ENCODE results near the gene GBF1. TPM values are rescaled to one million over a fixed set of nuclear protein-coding genes. Genes with fewer than 3 reads are reported as not detected.
"Not testable (repeated sequence)": the region's sequence is repeated elsewhere in the genome, so short reads cannot be mapped to it uniquely, and the experiment has no call there.

Gene GBF1
- total and polyA plus RNA-seq, 10 donors = 5.8 to 42.1 (median 38.6) TPM

DNA sequence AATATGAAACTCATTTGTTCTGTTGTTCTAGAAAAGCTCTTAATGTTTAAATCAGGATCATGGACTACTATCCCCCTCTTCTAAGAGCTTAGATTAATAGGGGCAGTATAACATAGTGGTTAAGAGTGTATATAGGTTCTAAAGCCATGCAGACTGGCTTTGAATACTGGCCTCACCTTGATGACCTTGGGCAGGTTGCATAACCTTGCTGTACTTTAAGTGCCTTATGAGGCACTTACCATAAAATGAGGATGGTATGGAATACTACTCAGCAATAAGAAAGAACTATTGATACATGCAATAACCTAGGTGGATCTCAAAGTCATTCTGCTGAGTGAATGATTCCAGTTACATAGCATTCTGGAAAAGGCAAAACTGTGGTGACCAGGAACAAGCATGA, 53.6 kb downstream of the GBF1 start:
- H3K36me3 ChIP-seq = peaks cover 0 to 10% (median 0%) of the 10 kb centered on the region in 6 donors
- no peak for DNase-seq
- TF ChIP-seq, protein P1, sequence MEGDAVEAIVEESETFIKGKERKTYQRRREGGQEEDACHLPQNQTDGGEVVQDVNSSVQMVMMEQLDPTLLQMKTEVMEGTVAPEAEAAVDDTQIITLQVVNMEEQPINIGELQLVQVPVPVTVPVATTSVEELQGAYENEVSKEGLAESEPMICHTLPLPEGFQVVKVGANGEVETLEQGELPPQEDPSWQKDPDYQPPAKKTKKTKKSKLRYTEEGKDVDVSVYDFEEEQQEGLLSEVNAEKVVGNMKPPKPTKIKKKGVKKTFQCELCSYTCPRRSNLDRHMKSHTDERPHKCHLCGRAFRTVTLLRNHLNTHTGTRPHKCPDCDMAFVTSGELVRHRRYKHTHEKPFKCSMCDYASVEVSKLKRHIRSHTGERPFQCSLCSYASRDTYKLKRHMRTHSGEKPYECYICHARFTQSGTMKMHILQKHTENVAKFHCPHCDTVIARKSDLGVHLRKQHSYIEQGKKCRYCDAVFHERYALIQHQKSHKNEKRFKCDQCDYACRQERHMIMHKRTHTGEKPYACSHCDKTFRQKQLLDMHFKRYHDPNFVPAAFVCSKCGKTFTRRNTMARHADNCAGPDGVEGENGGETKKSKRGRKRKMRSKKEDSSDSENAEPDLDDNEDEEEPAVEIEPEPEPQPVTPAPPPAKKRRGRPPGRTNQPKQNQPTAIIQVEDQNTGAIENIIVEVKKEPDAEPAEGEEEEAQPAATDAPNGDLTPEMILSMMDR (IDR thresholded peaks at IDR 0.05 in 8 of 11, conservative IDR thresholded peaks at IDR 0.05 in 3 of 11) = no peak
- TF ChIP-seq POLR2A (IDR thresholded peaks at IDR 0.05) (no peak), POLR2AphosphoS5 (IDR thresholded peaks at IDR 0.05) (no peak)
- H3K27ac ChIP-seq = no peak overlapping the region
- intact Hi-C loops (cut with DNase I; ENCODE audit: low total_unique reads) = no loop called here
- H3K9me3 ChIP-seq = no peaks in the 10 kb centered on the region
- H3K4me1 ChIP-seq = peaks cover 3 to 18% (median 9%) of the 10 kb centered on the region in 6 donors
- H3K27me3 ChIP-seq (replicated peaks in 1 of 7) = no peaks in the 10 kb centered on the region
- no peak overlapping the region for H3K4me3 ChIP-seq

DNA sequence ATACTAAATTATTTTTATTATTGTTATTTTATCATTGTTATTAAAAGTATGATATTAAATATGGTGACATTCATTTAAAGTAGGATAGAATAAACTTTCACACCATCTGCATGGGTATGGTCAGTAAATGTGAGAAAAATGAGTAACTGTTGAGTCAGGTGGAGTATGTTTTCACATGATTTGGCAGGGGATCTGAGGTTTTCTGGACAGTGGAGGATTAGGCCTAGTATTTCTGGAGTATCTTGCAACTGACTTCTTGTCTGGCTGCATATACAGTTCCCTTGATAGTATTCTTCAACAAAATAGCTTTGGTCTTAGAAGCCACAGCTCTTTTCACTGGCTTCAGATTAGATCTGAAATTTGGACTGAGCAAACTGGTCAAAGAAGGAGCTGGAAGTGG, 54.5 kb downstream of the GBF1 start:
- Histone ChIP-seq H3K4me1 (peaks cover 3 to 18% (median 9%) of the 10 kb centered on the region in 6 donors), H3K9me3 (no peaks in the 10 kb centered on the region), H3K27ac (peak overlapping the region in 6 of 8 donors; percentile 32 to 55 (median 48)), H3K27me3 (replicated peaks in 1 of 7) (no peaks in the 10 kb centered on the region), H3K36me3 (peaks cover 0 to 3% (median 0%) of the 10 kb centered on the region in 6 donors), H3K4me3 (no peak overlapping the region)
- intact Hi-C loops (cut with DNase I; ENCODE audit: low total_unique reads) = no loop called here
- no peak for TF ChIP-seq POLR2AphosphoS5 (IDR thresholded peaks at IDR 0.05)
- TF ChIP-seq, protein P1 (IDR thresholded peaks at IDR 0.05 in 8 of 11, conservative IDR thresholded peaks at IDR 0.05 in 3 of 11) = no peak
- TF ChIP-seq POLR2A (IDR thresholded peaks at IDR 0.05) = no peak
- no peak for DNase-seq

DNA sequence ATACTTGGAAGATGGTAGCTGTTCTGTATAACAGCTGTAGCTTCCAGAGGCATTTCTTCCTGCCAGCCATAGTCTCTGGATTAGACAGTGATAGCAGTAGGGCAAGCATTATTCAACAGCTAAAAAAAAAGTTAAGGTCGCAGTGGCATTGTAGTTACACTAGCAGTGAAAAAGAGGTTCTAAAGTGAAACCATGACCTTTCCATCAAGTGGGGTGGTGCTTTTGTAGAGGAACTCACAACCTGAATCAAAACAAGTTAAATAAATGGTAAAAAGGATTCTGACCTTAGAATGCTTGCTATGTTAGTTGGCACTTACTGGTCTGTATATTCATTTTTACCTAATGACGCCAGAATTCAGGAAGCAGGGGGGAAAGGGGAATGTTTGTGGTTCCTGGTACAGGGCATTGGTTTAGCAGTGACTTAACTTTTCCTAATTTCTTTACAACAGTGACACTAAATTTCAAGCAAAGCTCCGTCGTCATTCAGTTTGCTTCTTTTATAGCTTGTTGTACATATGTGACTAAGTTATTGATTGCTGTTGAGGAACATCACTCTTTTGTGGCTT, 55.0 kb downstream of the GBF1 start:
- TF ChIP-seq, protein P1 (IDR thresholded peaks at IDR 0.05 in 8 of 11, conservative IDR thresholded peaks at IDR 0.05 in 3 of 11) = no peak
- TF ChIP-seq POLR2A (IDR thresholded peaks at IDR 0.05) (no peak), POLR2AphosphoS5 (IDR thresholded peaks at IDR 0.05) (no peak)
- intact Hi-C loops (cut with DNase I; ENCODE audit: low total_unique reads) = no loop called here
- no peaks in the 10 kb centered on the region for H3K9me3 ChIP-seq
- 44 to 65% (median 55%) methylated on average over 4 of the region's 4 CpGs for WGBS, 5 donors
- H3K4me3 ChIP-seq = no peak overlapping the region
- no peaks in the 10 kb centered on the region for H3K27me3 ChIP-seq (replicated peaks in 1 of 7)
- H3K27ac ChIP-seq = peak overlapping the region in 7 of 8 donors; percentile 3 to 55 (median 44)
- DNase-seq = no peak
- H3K36me3 ChIP-seq = peaks cover 0 to 3% (median 0%) of the 10 kb centered on the region in 6 donors
- peaks cover 3 to 18% (median 9%) of the 10 kb centered on the region in 6 donors for H3K4me1 ChIP-seq

DNA sequence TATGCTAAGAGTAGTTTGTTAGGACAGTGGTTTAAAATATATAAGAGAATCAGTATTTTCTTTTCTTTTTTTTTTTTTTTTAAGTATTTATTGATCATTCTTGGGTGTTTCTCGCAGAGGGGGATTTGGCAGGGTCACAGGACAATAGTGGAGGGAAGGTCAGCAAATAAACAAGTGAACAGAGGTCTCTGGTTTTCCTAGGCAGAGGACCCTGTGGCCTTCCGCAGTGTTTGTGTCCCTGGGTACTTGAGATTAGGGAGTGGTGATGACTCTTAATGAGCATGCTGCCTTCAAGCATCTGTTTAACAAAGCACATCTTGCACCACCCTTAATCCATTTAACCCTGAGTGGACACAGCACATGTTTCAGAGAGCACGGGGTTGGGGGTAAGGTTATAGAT, 55.6 kb downstream of the GBF1 start:
- H3K36me3 ChIP-seq; H3K4me3 ChIP-seq; H3K9me3 ChIP-seq; DNase-seq; intact Hi-C loops (cut with DNase I; ENCODE audit: low total_unique reads); H3K27me3 ChIP-seq (replicated peaks in 1 of 7): not testable (repeated sequence)
- WGBS, 5 donors = 48 to 83% (median 74%) methylated on average over 1 to 3 of the region's 3 CpGs
- H3K27ac ChIP-seq = peak overlapping the region in 6 of 8 donors; percentile 3 to 55 (median 44)
- H3K4me1 ChIP-seq = peaks cover 3 to 18% (median 9%) of the 10 kb centered on the region in 6 donors

DNA sequence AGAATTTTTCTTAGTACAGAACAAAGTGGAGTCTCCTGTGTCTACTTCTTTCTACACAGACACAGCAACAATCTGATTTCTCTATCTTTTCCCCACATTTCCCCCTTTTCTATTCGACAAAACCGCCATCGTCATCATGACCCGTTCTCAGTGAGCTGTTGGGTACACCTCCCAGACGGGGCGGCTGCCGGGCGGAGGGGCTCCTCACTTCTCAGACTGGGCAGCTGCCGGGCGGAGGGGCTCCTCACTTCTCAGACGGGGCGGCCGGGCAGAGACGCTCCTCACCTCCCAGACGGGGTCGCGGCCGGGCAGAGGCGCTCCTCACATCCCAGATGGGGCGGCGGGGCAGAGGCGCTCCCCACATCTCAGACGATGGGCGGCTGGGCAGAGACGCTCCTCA, 56.0 kb downstream of the GBF1 start:
- H3K27ac ChIP-seq; H3K9me3 ChIP-seq; intact Hi-C loops (cut with DNase I; ENCODE audit: low total_unique reads); H3K36me3 ChIP-seq; H3K4me3 ChIP-seq; H3K27me3 ChIP-seq (replicated peaks in 1 of 7); DNase-seq: not testable (repeated sequence)
- peaks cover 3 to 18% (median 10%) of the 10 kb centered on the region in 6 donors for H3K4me1 ChIP-seq
- 91 to 99% (median 95%) methylated on average over 10 to 22 of the region's 25 CpGs for WGBS, 5 donors

Measured in spleen (tissue), 11 donors.